H9 (cell line): ENCODE results near the gene TGFBR3L. TPM values are rescaled to one million over a fixed set of nuclear protein-coding genes. Genes with fewer than 3 reads are reported as not detected.

Experiments used
- DNase-seq: peaks from one replicate; pipeline ENCODE4 v3.0.0-alpha.2; 2017
- H2AFZ ChIP-seq: one replicate; pipeline ENCODE4 v1.6.1; 2013; ENCODE audit warnings: mild to moderate bottlenecking, low read length, control low read depth, moderate library complexity
- H2AK5ac ChIP-seq: 2 replicates; pipeline ENCODE4 v1.6.1; 2013; ENCODE audit warnings: low read length, control low read depth, mixed read lengths; ENCODE audit not compliant: insufficient read length
- H2BK120ac ChIP-seq: one replicate; pipeline ENCODE4 v1.6.1; 2013; ENCODE audit warnings: low read depth, mild to moderate bottlenecking, low read length, control low read depth, inconsistent platforms; ENCODE audit not compliant: poor library complexity, severe bottlenecking
- H2BK12ac ChIP-seq: 2 replicates; pipeline ENCODE4 v1.6.1; 2013; ENCODE audit warnings: low read length, control low read depth, mixed read lengths, low read depth; ENCODE audit not compliant: insufficient read length
- H2BK15ac ChIP-seq: 2 replicates; pipeline ENCODE4 v1.6.1; 2013; ENCODE audit warnings: low read depth, low read length, control low read depth
- H2BK20ac ChIP-seq: one replicate; pipeline ENCODE4 v1.6.1; 2013; ENCODE audit warnings: low read depth, mild to moderate bottlenecking, low read length, control low read depth, inconsistent platforms; ENCODE audit not compliant: poor library complexity, severe bottlenecking
- H2BK5ac ChIP-seq: 2 replicates; pipeline ENCODE4 v1.6.1; 2013; ENCODE audit warnings: low read length, control low read depth, mixed read lengths; ENCODE audit not compliant: insufficient read length
- H3K14ac ChIP-seq: 2 replicates; pipeline ENCODE4 v1.6.1; 2013; ENCODE audit warnings: low read length, control low read depth; ENCODE audit not compliant: insufficient read depth
- H3K18ac ChIP-seq: 2 replicates; pipeline ENCODE4 v1.6.1; 2013; ENCODE audit warnings: low read depth, mild to moderate bottlenecking, mixed read lengths, low read length, control low read depth; ENCODE audit not compliant: insufficient read length
- H3K23ac ChIP-seq: 2 replicates; pipeline ENCODE4 v1.6.1; 2013; ENCODE audit warnings: low read length, control low read depth, mixed read lengths, low read depth; ENCODE audit not compliant: insufficient read length
- H3K23me2 ChIP-seq: 2 replicates; pipeline ENCODE4 v1.6.1; 2013; ENCODE audit warnings: low read depth, mild to moderate bottlenecking, mixed read lengths, low read length, control low read depth; ENCODE audit not compliant: insufficient read length, poor library complexity, severe bottlenecking
- H3K27ac ChIP-seq: 2 replicates; pipeline ENCODE4 v1.5.1; 2013; ENCODE audit warnings: low read length, control low read depth, mixed read lengths, low read depth; ENCODE audit not compliant: insufficient read length
- H3K27me3 ChIP-seq: 2 replicates; pipeline ENCODE4 v1.6.1; 2013; ENCODE audit warnings: low read length, control low read depth, inconsistent platforms; ENCODE audit not compliant: insufficient read depth
- H3K4ac ChIP-seq: 2 replicates; pipeline ENCODE4 v1.6.1; 2013; ENCODE audit warnings: low read depth, mild to moderate bottlenecking, control low read depth, inconsistent platforms, low read length, moderate library complexity
- H3K4me1 ChIP-seq: 2 replicates; pipeline ENCODE4 v1.6.1; 2013; ENCODE audit warnings: low read length, control low read depth, inconsistent platforms; ENCODE audit not compliant: insufficient read depth
- H3K4me2 ChIP-seq: 2 replicates; pipeline ENCODE4 v1.6.1; 2013; ENCODE audit warnings: low read length, control low read depth, mixed read lengths; ENCODE audit not compliant: insufficient read length, insufficient read depth
- H3K56ac ChIP-seq: 2 replicates; pipeline ENCODE4 v1.6.1; 2013; ENCODE audit warnings: low read depth, mild to moderate bottlenecking, mixed read lengths, low read length, control low read depth; ENCODE audit not compliant: insufficient read length
- H3K79me1 ChIP-seq: 2 replicates; pipeline ENCODE4 v1.6.1; 2013; ENCODE audit warnings: low read depth, mild to moderate bottlenecking, moderate library complexity, low read length, control low read depth, inconsistent platforms; ENCODE audit not compliant: insufficient read depth, poor library complexity, severe bottlenecking
- H3K79me2 ChIP-seq: 2 replicates; pipeline ENCODE4 v1.6.1; 2013; ENCODE audit warnings: low read length, control low read depth, inconsistent platforms; ENCODE audit not compliant: insufficient read depth
- H3K9ac ChIP-seq: 2 replicates; pipeline ENCODE4 v1.6.1; 2013; ENCODE audit warnings: low read length, control low read depth, mixed read lengths; ENCODE audit not compliant: insufficient read length; ENCODE audit errors: extremely low read depth
- H3K9me3 ChIP-seq: one replicate; pipeline ENCODE4 v1.6.1; 2013; ENCODE audit warnings: low read depth, low read length, inconsistent platforms; ENCODE audit not compliant: control insufficient read depth
- H3T11ph ChIP-seq: one replicate; pipeline ENCODE4 v1.6.1; 2013; ENCODE audit warnings: mild to moderate bottlenecking, low read length, control low read depth, inconsistent platforms
- H4K20me1 ChIP-seq: one replicate; pipeline ENCODE4 v1.6.1; 2013; ENCODE audit not compliant: control insufficient read depth, insufficient read length, insufficient read depth
- H4K5ac ChIP-seq: 2 replicates; pipeline ENCODE4 v1.6.1; 2013; ENCODE audit warnings: low read depth, mild to moderate bottlenecking, mixed read lengths, low read length, control low read depth; ENCODE audit not compliant: insufficient read length
- H4K8ac ChIP-seq: replicated peaks from 2 replicates; pipeline ENCODE4 v1.6.1; 2013; ENCODE audit warnings: low read length, control low read depth, mixed read lengths, low read depth; ENCODE audit not compliant: insufficient read length
- H4K91ac ChIP-seq: 2 replicates; pipeline ENCODE4 v1.6.1; 2013; ENCODE audit warnings: low read depth, mild to moderate bottlenecking, moderate library complexity, mixed read lengths, low read length, control low read depth; ENCODE audit not compliant: insufficient read length
- H3K27ac Mint-ChIP-seq, 3 experiments: 2 replicates in 2 of 3; 3 replicates in 1 of 3; pipeline ENCODE4 v1.8.0; 2020 to 2021; ENCODE audit warnings: mixed read lengths in 3 of 3, mild to moderate bottlenecking in 1 of 3, moderate library complexity in 1 of 3
- H3K27me3 Mint-ChIP-seq: 2 replicates; pipeline ENCODE4 v1.8.0; 2021; ENCODE audit warnings: low read depth, mild to moderate bottlenecking, moderate library complexity, mixed read lengths
- H3K36me3 Mint-ChIP-seq, 3 experiments: 2 replicates in 2 of 3; 3 replicates in 1 of 3; pipeline ENCODE4 v1.8.0; 2020 to 2021; ENCODE audit warnings: low read depth in 3 of 3, mixed read lengths in 3 of 3; ENCODE audit not compliant: insufficient read depth in 1 of 3
- H3K4me1 Mint-ChIP-seq, 2 experiments: 2 replicates each; pipeline ENCODE4 v1.8.0; 2020; ENCODE audit warnings: mixed read lengths in 2 of 2
- H3K4me3 Mint-ChIP-seq, 2 experiments: 2 replicates in 1 of 2; 3 replicates in 1 of 2; pipeline ENCODE4 v1.8.0; 2020 to 2021; ENCODE audit warnings: mild to moderate bottlenecking in 2 of 2, mixed read lengths in 2 of 2, moderate library complexity in 1 of 2
- H3K9me3 Mint-ChIP-seq, 2 experiments: 2 replicates in 1 of 2; 3 replicates in 1 of 2; pipeline ENCODE4 v1.8.0; 2020; ENCODE audit warnings: mild to moderate bottlenecking in 2 of 2, mixed read lengths in 2 of 2, moderate library complexity in 1 of 2
- WGBS: extraction: QIAGEN DNeasy Blood & Tissue Kit; methylation state at CpG from one replicate; pipeline ENCODE4 v1.1.7; 2013; ENCODE audit warnings: missing lambda C conversion rate, low lambda C conversion rate, mixed read lengths; ENCODE audit not compliant: insufficient read length; ENCODE audit errors: extremely low coverage; 5-methylcytosine and 5-hydroxymethylcytosine counted together
- total RNA-seq: library from RNA; stranded (reverse); gene quantifications from 2 replicates; pipeline ENCODE4 v1.2.1, GENCODE V29; 2021
- TF ChIP-seq, protein P1 (sequence below): fragments of 200-600 bp; sonication (generic); conservative IDR thresholded peaks from 3 replicates; pipeline ENCODE4 v1.8.0; 2021; ENCODE audit warnings: antibody characterized with exemption, mild to moderate bottlenecking

The TGFBR3L gene
- total RNA-seq, 1 experiment from 2014 or later, result 5.5 TPM

GRCh38 chr19:7934766-7935165, 20.1 kb downstream of the TGFBR3L start:
- Histone ChIP-seq H2AFZ (no peak overlapping the region), H4K8ac (no peak overlapping the region), H2BK5ac (no peak overlapping the region), H3K9me3 (no peaks in the 10 kb centered on the region), H3K14ac (no peak overlapping the region), H4K91ac (no peak overlapping the region), H3K18ac (no peak overlapping the region), H2BK120ac (no peak overlapping the region), H2BK12ac (no peak overlapping the region), H3K27me3 (no peaks in the 10 kb centered on the region), H4K5ac (no peak overlapping the region), H3K27ac (no peak overlapping the region), H3T11ph (no peak overlapping the region), H3K23me2 (no peaks in the 10 kb centered on the region), H3K4ac (no peak overlapping the region), H3K9ac (no peak overlapping the region), H3K79me1 (no peaks in the 10 kb centered on the region), H3K4me1 (no peaks in the 10 kb centered on the region), H3K23ac (no peak overlapping the region), H2BK15ac (no peak overlapping the region), H2BK20ac (no peak overlapping the region), H2AK5ac (no peak overlapping the region), H3K56ac (no peak overlapping the region), H4K20me1 (no peaks in the 10 kb centered on the region), H3K79me2 (no peaks in the 10 kb centered on the region), H3K4me2 (no peak overlapping the region)
- no peaks in the 10 kb centered on the region for H3K4me1 Mint-ChIP-seq
- no peaks in the 10 kb centered on the region for H3K9me3 Mint-ChIP-seq
- no CpG with 5 or more reads among the region's 21 CpGs for WGBS
- DNase-seq, result no peak
- no peak overlapping the region; a peak in 1 of 5 replicates for H3K4me3 Mint-ChIP-seq
- TF ChIP-seq, protein P1, sequence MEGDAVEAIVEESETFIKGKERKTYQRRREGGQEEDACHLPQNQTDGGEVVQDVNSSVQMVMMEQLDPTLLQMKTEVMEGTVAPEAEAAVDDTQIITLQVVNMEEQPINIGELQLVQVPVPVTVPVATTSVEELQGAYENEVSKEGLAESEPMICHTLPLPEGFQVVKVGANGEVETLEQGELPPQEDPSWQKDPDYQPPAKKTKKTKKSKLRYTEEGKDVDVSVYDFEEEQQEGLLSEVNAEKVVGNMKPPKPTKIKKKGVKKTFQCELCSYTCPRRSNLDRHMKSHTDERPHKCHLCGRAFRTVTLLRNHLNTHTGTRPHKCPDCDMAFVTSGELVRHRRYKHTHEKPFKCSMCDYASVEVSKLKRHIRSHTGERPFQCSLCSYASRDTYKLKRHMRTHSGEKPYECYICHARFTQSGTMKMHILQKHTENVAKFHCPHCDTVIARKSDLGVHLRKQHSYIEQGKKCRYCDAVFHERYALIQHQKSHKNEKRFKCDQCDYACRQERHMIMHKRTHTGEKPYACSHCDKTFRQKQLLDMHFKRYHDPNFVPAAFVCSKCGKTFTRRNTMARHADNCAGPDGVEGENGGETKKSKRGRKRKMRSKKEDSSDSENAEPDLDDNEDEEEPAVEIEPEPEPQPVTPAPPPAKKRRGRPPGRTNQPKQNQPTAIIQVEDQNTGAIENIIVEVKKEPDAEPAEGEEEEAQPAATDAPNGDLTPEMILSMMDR, result no peak
- peaks cover 31 to 74% (median 67%) of the 10 kb centered on the region in 3 experiments; a peak in 6 of 7 replicates for H3K36me3 Mint-ChIP-seq
- no peaks in the 10 kb centered on the region for H3K27me3 Mint-ChIP-seq
- H3K27ac Mint-ChIP-seq, result no peak overlapping the region
